Muscle of leg (tissue), 16 donors: ENCODE data around the gene ZC3H15. TPM values are rescaled to one million over a fixed set of nuclear protein-coding genes. Genes with fewer than 3 reads are reported as not detected.
A peak's percentile ranks its signal among the peaks of the same experiment; 100 is the strongest.
"Not testable (repeated sequence)": the region's sequence is repeated elsewhere in the genome, so short reads cannot be mapped to it uniquely, and the experiment has no call there.

Experiments
- DNase-seq: peaks from one replicate; pipeline ENCODE4 v3.0.0; 2013
- H3K27ac ChIP-seq: one replicate; pipeline ENCODE4 v1.5.1; 2013; ENCODE audit warnings: mild to moderate bottlenecking, low read length, control low read depth
- H3K27me3 ChIP-seq: one replicate; pipeline ENCODE4 v1.6.1; 2013; ENCODE audit warnings: low read length; ENCODE audit not compliant: control insufficient read depth, insufficient read depth
- H3K36me3 ChIP-seq: one replicate; pipeline ENCODE4 v1.6.1; 2013; ENCODE audit warnings: low read length; ENCODE audit not compliant: control insufficient read depth, insufficient read depth
- H3K4me1 ChIP-seq: one replicate; pipeline ENCODE4 v1.6.1; 2013; ENCODE audit warnings: low read length; ENCODE audit not compliant: control insufficient read depth, insufficient read depth
- H3K4me3 ChIP-seq: one replicate; pipeline ENCODE4 v1.5.1; 2013; ENCODE audit warnings: low read length, control low read depth
- H3K9me3 ChIP-seq: replicated peaks from 2 replicates; pipeline ENCODE4 v1.6.1; 2013; ENCODE audit warnings: low read depth, low read length; ENCODE audit not compliant: control insufficient read depth
- WGBS: methylation state at CpG from one replicate; pipeline ENCODE4 v1.1.5; 2013; ENCODE audit warnings: missing lambda C conversion rate; ENCODE audit not compliant: insufficient coverage; 5-methylcytosine and 5-hydroxymethylcytosine counted together
- long read RNA-seq, 11 donors: transcript quantifications; one replicate each; lab custom pipeline, GENCODE V29; 2026
- polyA plus RNA-seq, 8 donors: library from polyadenylated mRNA; unstranded; fragments of 120-200 nt; gene quantifications; one replicate each; pipeline versions ENCODE4 v1.2.1 to v1.2.3, GENCODE V29; 2013; ENCODE audit warnings: inconsistent platforms in 1 of 8, low replicate concordance in 1 of 8; ENCODE audit not compliant: insufficient read length in 8 of 8, insufficient read depth in 1 of 8
- total RNA-seq: library from RNA; stranded (reverse); fragments of 120-200 nt; gene quantifications from one replicate; pipeline ENCODE4 v1.2.4, GENCODE V29; 2013

The ZC3H15 gene
- total RNA-seq, result 54.8 TPM
- 10 to 100 TPM; 61.4 to 80.6 (median 72.7) TPM for polyA plus RNA-seq
- long read RNA-seq, donor 1, transcript ZC3H15-201 (10 exons, 2,138 nt), result major isoform, 10 of 10 reads
- long read RNA-seq, donor 1, partial matches to known transcripts, result 0 of 10 reads
- long read RNA-seq, donor 1, other reads (novel, unspliced or antisense), result 0 of 10 reads
- long read RNA-seq, donor 2, partial matches to known transcripts, result 0 of 2 reads
- long read RNA-seq, donor 2, other reads (novel, unspliced or antisense), result 0 of 2 reads
- long read RNA-seq, donor 3, transcript ZC3H15-201 (10 exons, 2,138 nt), result major isoform, 19 of 30 reads
- long read RNA-seq, donor 3, partial matches to known transcripts, result 11 of 30 reads
- long read RNA-seq, donor 3, other reads (novel, unspliced or antisense), result 0 of 30 reads
- long read RNA-seq, donor 4, partial matches to known transcripts, result 17 of 21 reads
- long read RNA-seq, donor 4, other reads (novel, unspliced or antisense), result 0 of 21 reads
- long read RNA-seq, donor 5, transcript ZC3H15-201 (10 exons, 2,138 nt), result major isoform, 35 of 80 reads
- long read RNA-seq, donor 5, partial matches to known transcripts, result 45 of 80 reads
- long read RNA-seq, donor 5, other reads (novel, unspliced or antisense), result 0 of 80 reads
- long read RNA-seq, donor 6, transcript ZC3H15-201 (10 exons, 2,138 nt), result major isoform, 27 of 102 reads
- long read RNA-seq, donor 6, partial matches to known transcripts, result 71 of 102 reads
- long read RNA-seq, donor 6, other reads (novel, unspliced or antisense), result 0 of 102 reads
- long read RNA-seq, donor 7, transcript ZC3H15-201 (10 exons, 2,138 nt), result major isoform, 19 of 66 reads
- long read RNA-seq, donor 7, partial matches to known transcripts, result 45 of 66 reads
- long read RNA-seq, donor 7, other reads (novel, unspliced or antisense), result 0 of 66 reads
- long read RNA-seq, donor 8, transcript ZC3H15-201 (10 exons, 2,138 nt), result major isoform, 7 of 28 reads
- long read RNA-seq, donor 8, partial matches to known transcripts, result 21 of 28 reads
- long read RNA-seq, donor 8, other reads (novel, unspliced or antisense), result 0 of 28 reads
- long read RNA-seq, donor 9, transcript ZC3H15-201 (10 exons, 2,138 nt), result major isoform, 15 of 32 reads
- long read RNA-seq, donor 9, partial matches to known transcripts, result 16 of 32 reads
- long read RNA-seq, donor 9, other reads (novel, unspliced or antisense), result 0 of 32 reads
- long read RNA-seq, donor 10, transcript ZC3H15-201 (10 exons, 2,138 nt), result major isoform, 21 of 47 reads
- long read RNA-seq, donor 10, partial matches to known transcripts, result 26 of 47 reads
- long read RNA-seq, donor 10, other reads (novel, unspliced or antisense), result 0 of 47 reads
- long read RNA-seq, donor 11, transcript ZC3H15-201 (10 exons, 2,138 nt), result major isoform, 15 of 57 reads
- long read RNA-seq, donor 11, partial matches to known transcripts, result 41 of 57 reads
- long read RNA-seq, donor 11, other reads (novel, unspliced or antisense), result 0 of 57 reads

DNA sequence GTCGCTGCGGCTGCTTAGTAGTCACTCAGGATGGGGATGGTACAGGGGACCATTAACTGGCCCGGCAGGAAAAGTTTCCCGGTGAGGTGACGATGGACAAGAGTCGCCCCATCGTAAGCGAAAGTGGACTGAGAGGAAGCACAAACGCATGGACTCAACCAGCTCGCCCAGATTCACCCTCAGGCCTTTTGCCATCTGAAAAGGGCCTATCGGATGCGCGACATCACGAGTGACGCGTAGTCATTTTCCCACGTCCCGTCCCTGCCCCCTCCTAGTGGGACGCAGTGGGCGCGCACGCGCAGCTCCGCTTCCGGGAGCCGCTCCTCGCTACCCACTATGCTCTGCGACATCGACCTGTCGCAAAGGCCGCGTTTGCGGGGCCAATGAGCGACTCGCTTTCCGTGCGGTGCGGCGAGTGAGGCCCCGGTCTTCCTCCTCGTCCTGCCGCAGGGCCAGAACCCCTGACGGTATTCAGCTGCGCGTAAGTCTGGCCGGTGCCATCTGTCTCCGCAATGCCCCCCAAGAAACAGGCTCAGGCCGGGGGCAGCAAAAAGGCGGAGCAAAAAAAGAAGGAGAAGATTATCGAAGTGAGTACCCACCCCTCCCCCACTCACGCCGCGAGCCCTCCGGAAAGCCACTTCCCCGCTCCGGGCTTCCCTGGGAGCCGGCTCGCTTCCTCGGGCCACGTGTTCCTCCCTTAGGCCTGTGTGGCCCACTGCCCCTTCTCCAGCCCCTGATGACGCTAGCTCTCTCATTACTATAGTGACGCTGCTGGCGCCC, at the start of gene ZC3H15:
Gene ZC3H15, plus strand, starts transcription at position 390 of the 780 bp plus-strand sequence. Its CDS starts 123 bp downstream, at position 513.
- under 1% methylated on average over 62 of the region's 63 CpGs for WGBS
- Histone ChIP-seq H3K4me3 (peak within 1 kb of the TSS; percentile 91), H3K4me1 (no peaks in the 10 kb centered on the region), H3K36me3 (no peaks in the 10 kb centered on the region), H3K27me3 (no peaks in the 10 kb centered on the region), H3K27ac (peak within 1 kb of the TSS; percentile 96), H3K9me3 (no peaks in the 10 kb centered on the region)
- peak; percentile 99 for DNase-seq

DNA sequence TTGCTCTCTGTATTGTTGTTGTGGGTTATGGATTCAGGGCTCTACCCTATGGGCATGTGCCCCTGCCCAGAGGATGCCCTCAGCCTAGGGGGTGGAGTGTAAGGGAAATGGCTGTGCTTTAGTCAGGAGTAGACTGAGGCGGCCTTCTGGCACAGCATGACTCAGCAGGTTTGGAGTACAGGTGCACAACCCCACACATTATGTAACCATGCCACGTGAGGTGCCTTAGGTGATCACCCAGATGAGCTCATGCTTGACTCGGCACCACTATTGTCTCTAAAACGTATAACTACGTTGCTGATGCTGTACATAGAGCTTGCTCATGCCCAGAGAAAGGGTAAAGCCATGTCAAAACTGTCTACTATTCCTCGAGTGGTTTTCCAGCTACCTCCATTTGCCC, 48.3 kb upstream of the ZC3H15 start:
- no peak overlapping the region for H3K4me3 ChIP-seq
- H3K4me1 ChIP-seq, result no peaks in the 10 kb centered on the region
- no peak for DNase-seq
- no peaks in the 10 kb centered on the region for H3K27me3 ChIP-seq
- H3K27ac ChIP-seq, result no peak overlapping the region
- H3K9me3 ChIP-seq, result no peaks in the 10 kb centered on the region
- 95% methylated on average over 5 of the region's 6 CpGs for WGBS
- H3K36me3 ChIP-seq, result no peaks in the 10 kb centered on the region

DNA sequence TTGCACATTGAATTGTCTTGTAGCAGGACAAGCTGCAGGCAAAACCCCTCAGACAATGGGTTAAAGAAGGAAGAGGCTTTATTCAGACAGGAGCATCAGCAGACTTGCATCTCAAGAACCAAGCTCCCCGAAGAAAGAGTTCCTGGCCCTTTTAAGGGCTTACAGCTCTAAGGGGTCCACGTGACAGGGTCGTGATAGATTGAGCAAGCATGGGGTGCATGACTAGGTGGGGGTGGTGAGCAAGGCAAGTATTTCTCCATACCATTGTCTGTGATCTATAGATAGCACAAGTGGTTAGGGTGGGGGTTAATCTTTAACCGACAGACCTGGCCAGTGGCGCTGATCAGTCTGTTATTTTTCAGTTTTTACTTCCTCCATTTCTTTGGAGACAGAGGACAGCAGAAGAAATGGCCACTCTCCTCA, 46.4 kb upstream of the ZC3H15 start:
- not testable (repeated sequence) for H3K4me3 ChIP-seq, H3K9me3 ChIP-seq, DNase-seq, H3K36me3 ChIP-seq, H3K4me1 ChIP-seq, H3K27me3 ChIP-seq, H3K27ac ChIP-seq
- 95% methylated on average over 3 of the region's 5 CpGs for WGBS

DNA sequence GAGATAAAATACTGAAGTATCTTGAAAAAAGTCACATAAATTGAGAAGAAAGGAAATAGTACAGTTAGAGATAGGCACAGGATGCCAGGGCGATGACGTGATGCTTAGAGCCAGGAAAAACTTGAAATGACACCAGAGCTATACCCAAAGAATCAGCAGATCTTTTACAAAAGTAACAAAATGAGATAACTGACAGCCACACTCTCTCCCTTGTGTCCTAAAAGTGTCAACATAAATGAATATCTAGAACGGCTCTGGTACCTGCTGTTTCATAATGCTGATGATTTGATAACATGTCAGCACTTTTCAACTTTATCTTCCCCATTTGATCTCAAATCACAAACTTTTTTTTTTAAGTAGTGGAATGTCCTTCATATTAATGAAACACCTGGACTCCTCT, 45.6 kb upstream of the ZC3H15 start:
- Histone ChIP-seq H3K4me3 (no peak overlapping the region), H3K9me3 (no peaks in the 10 kb centered on the region), H3K27me3 (no peaks in the 10 kb centered on the region), H3K4me1 (no peaks in the 10 kb centered on the region), H3K27ac (no peak overlapping the region), H3K36me3 (no peaks in the 10 kb centered on the region)
- WGBS, result no CpG with 5 or more reads among the region's 3 CpGs
- no peak for DNase-seq

DNA sequence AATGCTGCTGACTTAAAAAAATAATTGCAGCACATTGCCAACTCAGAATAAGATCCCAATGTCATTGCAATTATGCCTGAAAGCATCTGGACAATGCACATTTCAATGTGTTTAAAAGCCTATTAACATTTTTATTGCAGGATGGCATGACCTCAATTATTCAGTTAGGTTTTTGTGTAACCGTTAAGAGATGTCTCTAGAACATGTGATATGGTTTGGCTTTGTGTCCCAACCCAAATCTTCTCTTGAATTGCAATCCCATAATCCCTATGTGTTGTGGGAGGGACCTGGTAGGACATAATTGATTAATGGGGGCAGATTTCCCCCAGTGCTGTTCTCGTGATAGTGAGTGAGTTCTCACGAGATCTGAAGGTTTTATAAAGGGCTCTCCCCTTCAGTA, 43.2 kb upstream of the ZC3H15 start:
- H3K4me3 ChIP-seq, result no peak overlapping the region
- H3K27me3 ChIP-seq, result no peaks in the 10 kb centered on the region
- 100% methylated on average over 1 of the region's 3 CpGs for WGBS
- no peaks in the 10 kb centered on the region for H3K9me3 ChIP-seq
- H3K27ac ChIP-seq, result no peak overlapping the region
- no peak for DNase-seq
- H3K36me3 ChIP-seq, result no peaks in the 10 kb centered on the region
- no peaks in the 10 kb centered on the region for H3K4me1 ChIP-seq

DNA sequence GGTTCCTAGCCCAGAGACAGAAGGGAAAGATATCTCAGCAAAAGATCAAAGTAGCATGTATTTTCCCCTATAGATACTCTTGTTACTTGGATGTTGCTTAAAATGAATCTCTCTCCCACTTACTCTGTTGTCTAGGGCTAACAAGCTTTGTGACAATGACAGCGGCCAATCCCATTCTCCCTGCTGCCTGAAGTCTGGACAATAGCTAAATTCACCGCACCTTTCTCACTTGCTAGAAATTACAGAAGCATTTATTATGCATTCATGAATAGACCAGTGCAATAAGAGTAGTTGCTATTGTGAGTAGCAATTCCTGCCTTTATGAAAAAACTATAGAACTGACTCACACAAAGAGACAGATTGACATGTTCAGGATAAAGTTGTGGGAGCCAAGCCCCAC, 42.2 kb upstream of the ZC3H15 start:
- Histone ChIP-seq H3K27me3 (no peaks in the 10 kb centered on the region), H3K4me3 (no peak overlapping the region), H3K36me3 (no peaks in the 10 kb centered on the region), H3K27ac (no peak overlapping the region), H3K9me3 (no peaks in the 10 kb centered on the region), H3K4me1 (no peaks in the 10 kb centered on the region)
- WGBS, result no CpG with 5 or more reads among the region's 2 CpGs
- DNase-seq, result no peak

DNA sequence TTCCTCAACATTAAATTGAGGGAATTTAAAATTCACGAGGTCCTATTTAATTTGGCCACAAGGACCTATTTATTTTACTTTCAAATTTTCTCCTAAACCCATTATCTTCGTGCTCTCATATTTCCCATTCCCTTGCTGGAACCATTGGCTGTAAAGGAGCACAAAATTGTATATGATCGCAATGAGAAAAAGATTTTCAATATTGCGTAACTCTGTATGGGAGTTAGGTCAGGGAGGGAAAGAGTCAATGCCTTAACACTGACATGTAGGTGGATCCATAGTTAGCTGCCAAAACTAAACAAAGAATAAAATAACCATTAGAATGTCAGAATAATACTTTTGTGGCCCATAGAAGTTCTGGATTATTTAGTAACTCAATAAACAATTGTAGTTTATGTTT, 40.6 kb upstream of the ZC3H15 start:
- WGBS, result no CpG with 5 or more reads among the region's 4 CpGs
- H3K36me3 ChIP-seq, result no peaks in the 10 kb centered on the region
- no peaks in the 10 kb centered on the region for H3K9me3 ChIP-seq
- H3K27ac ChIP-seq, result no peak overlapping the region
- H3K27me3 ChIP-seq, result no peaks in the 10 kb centered on the region
- DNase-seq, result no peak
- H3K4me1 ChIP-seq, result no peaks in the 10 kb centered on the region
- no peak overlapping the region for H3K4me3 ChIP-seq

DNA sequence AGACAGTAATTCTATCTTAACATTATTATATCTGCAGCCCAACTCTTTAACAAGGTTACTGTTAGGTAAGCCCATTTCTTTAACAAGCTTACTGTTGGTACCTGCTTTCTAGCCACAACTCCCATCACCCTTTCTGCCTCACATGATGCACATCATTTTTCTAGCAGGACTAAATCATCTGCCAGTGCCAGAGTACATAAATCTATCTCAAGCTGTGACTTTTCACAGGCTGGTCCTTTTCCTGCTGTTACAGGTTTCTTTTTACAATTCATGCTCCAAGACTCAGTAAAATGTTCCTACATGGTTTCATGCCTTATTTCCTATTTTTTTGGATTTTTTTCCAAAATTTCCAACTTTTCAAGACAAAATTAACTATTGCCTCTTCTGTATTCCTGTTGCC, 30.4 kb upstream of the ZC3H15 start:
- no peaks in the 10 kb centered on the region for H3K36me3 ChIP-seq
- no peaks in the 10 kb centered on the region for H3K9me3 ChIP-seq
- H3K4me3 ChIP-seq, result no peak overlapping the region
- H3K27ac ChIP-seq, result no peak overlapping the region
- H3K27me3 ChIP-seq, result no peaks in the 10 kb centered on the region
- DNase-seq, result no peak
- no peaks in the 10 kb centered on the region for H3K4me1 ChIP-seq

DNA sequence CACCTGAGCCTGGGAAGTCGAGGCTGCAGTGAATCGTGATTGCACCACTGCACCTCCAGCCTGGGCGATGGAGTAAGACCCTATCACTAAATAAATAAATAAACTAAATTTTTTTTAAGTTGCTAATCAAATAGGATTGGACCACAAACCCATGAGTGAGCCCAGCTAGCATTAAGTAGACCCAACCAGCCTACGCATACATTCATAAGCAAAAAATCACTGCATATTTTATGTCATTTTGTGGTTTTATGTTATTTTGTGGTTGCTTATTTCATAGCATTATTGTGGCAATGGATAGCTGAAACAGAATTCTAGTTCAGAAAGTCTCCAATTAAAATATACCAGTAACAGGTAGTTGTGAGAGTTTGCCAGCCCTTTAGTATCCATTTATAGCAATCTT, 29.1 kb upstream of the ZC3H15 start:
- Histone ChIP-seq H3K27ac (no peak overlapping the region), H3K4me1 (no peaks in the 10 kb centered on the region), H3K36me3 (no peaks in the 10 kb centered on the region), H3K4me3 (no peak overlapping the region), H3K27me3 (no peaks in the 10 kb centered on the region), H3K9me3 (no peaks in the 10 kb centered on the region)
- no CpG with 5 or more reads among the region's 4 CpGs for WGBS
- DNase-seq, result no peak
